Uterus (tissue), 4 donors: ENCODE measurements around the gene ACOXL. TPM values are rescaled to one million over a fixed set of nuclear protein-coding genes. Genes with fewer than 3 reads are reported as not detected.

Source experiments
- DNase-seq, 2 donors: peaks; one replicate each; pipeline ENCODE4 v3.0.0-alpha.2; 2019 to 2020
- H3K27ac ChIP-seq, 2 donors: fragments of 200-600 bp; sonication (generic); 1 replicate in 1 of 2; 2 replicates in 1 of 2; pipeline ENCODE4 v1.5.1; 2016 to 2018
- H3K27me3 ChIP-seq, 2 donors: fragments of 200-600 bp; sonication (generic); one replicate each; pipeline ENCODE4 v1.5.1; 2018 to 2019; ENCODE audit warnings: control low read depth in 1 of 2
- H3K36me3 ChIP-seq, 2 donors: fragments of 200-600 bp; sonication (generic); one replicate each; pipeline ENCODE4 v1.5.1; 2019; ENCODE audit warnings: control low read depth in 1 of 2
- H3K4me1 ChIP-seq, 2 donors: fragments of 200-600 bp; sonication (generic); one replicate each; pipeline ENCODE4 v1.5.1; 2018 to 2019; ENCODE audit warnings: control low read depth in 1 of 2
- H3K4me3 ChIP-seq, 2 donors: fragments of 200-600 bp; sonication (generic); 1 replicate in 1 of 2; 2 replicates in 1 of 2; pipeline ENCODE4 v1.5.1; 2018 to 2019; ENCODE audit warnings: mild to moderate bottlenecking in 1 of 2
- H3K9me3 ChIP-seq, 2 donors: fragments of 200-600 bp; sonication (generic); one replicate each; pipeline ENCODE4 v1.5.1; 2019; ENCODE audit warnings: control low read depth in 1 of 2
- POLR2A ChIP-seq, 2 donors: fragments of 450-650 bp; IDR thresholded peaks; one replicate each; pipeline ENCODE4 v1.6.1; 2016; ENCODE audit warnings: antibody characterized with exemption in 2 of 2, mild to moderate bottlenecking in 1 of 2, moderate library complexity in 1 of 2
- intact Hi-C: fragments of 100-400 bp; cut with DNase I; formaldehyde crosslinking; loops from one replicate; pipeline ENCODE4 v1.15.1; 2023; ENCODE audit warnings: low total_unique reads
- total RNA-seq, 4 donors: library from RNA; depleted of rRNA in 3 of 4; stranded (reverse); fragments of >200 nt in 3 of 4; gene quantifications; one replicate each; pipeline versions ENCODE4 v1.1.0 to v1.2.4, GENCODE V29; 2014 to 2023
- TF ChIP-seq, protein P1 (sequence below), 4 experiments: fragments of 200-600 bp in 2 of 4; fragments of 450-650 bp in 2 of 4; sonication (generic) in 2 of 4; IDR thresholded peaks; one replicate each; pipeline ENCODE4 v1.5.1; 2016 to 2019; ENCODE audit warnings: antibody characterized with exemption in 4 of 4, mild to moderate bottlenecking in 2 of 4, moderate library complexity in 1 of 4
- donor health status: DM: yes; HTN: yes; CAD: no.

Gene ACOXL
- total RNA-seq, 4 donors from 2014 or later, result 0.18 to 0.41 TPM; not detected in 2

DNA sequence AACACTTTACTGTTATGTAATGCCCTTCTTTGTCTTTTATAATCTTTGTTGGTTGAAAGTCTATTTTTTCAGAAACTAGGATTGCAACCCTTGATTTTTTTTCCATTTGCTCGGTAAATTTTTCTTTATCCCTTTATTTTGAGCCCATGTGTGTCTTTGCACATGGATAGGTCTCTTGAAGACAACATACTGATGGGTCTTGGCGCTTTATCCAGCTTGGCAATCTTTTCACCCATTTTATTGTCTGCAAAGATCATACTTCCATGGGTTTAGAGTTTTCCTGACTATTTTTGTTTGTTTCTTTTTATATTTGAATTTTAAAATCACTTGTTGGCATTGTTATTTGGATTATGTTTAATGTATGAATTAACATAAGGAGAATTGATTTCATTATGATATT lies 27.0 kb downstream of the ACOXL start:
- TF ChIP-seq, protein P1, sequence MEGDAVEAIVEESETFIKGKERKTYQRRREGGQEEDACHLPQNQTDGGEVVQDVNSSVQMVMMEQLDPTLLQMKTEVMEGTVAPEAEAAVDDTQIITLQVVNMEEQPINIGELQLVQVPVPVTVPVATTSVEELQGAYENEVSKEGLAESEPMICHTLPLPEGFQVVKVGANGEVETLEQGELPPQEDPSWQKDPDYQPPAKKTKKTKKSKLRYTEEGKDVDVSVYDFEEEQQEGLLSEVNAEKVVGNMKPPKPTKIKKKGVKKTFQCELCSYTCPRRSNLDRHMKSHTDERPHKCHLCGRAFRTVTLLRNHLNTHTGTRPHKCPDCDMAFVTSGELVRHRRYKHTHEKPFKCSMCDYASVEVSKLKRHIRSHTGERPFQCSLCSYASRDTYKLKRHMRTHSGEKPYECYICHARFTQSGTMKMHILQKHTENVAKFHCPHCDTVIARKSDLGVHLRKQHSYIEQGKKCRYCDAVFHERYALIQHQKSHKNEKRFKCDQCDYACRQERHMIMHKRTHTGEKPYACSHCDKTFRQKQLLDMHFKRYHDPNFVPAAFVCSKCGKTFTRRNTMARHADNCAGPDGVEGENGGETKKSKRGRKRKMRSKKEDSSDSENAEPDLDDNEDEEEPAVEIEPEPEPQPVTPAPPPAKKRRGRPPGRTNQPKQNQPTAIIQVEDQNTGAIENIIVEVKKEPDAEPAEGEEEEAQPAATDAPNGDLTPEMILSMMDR (IDR thresholded peaks at IDR 0.05), result no peak
- TF ChIP-seq POLR2A (IDR thresholded peaks at IDR 0.05), result no peak

DNA sequence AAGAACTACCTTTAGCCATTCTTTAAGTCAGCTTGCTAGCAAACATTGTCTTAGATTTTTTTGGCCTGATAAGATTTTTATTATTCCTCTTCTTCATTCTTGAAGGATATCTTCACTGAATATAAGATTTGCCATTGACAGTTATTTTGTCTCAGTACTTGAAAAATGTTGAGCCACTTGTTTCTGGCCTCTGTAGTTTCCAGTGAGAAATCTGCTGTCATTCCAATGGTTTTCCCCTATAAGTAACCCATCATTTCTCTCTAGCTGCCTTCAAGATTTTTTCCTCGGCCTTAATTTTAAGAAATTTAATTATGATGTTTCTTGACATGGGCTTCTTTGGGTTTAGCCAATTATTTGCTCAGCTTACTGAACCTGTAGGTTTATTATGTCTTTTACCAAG lies 32.6 kb downstream of the ACOXL start:
- intact Hi-C loops, result no loop called here
- H3K4me1 ChIP-seq, result no peaks in the 10 kb centered on the region
- H3K27ac ChIP-seq, result no peak overlapping the region
- DNase-seq, result no peak
- no peaks in the 10 kb centered on the region for H3K36me3 ChIP-seq
- no peak overlapping the region for H3K4me3 ChIP-seq
- H3K27me3 ChIP-seq, result no peaks in the 10 kb centered on the region
- H3K9me3 ChIP-seq, result no peaks in the 10 kb centered on the region
- TF ChIP-seq POLR2A (IDR thresholded peaks at IDR 0.05), result no peak
- TF ChIP-seq, protein P1 (IDR thresholded peaks at IDR 0.05), result no peak

More for the DNA sequence above, 27.0 kb downstream of the ACOXL start:
- no peak for DNase-seq
- no peaks in the 10 kb centered on the region for H3K9me3 ChIP-seq
- no peak overlapping the region for H3K27ac ChIP-seq
- no peaks in the 10 kb centered on the region for H3K36me3 ChIP-seq
- intact Hi-C loops, result no loop called here
- H3K4me1 ChIP-seq, result no peaks in the 10 kb centered on the region
- no peak overlapping the region for H3K4me3 ChIP-seq
- no peaks in the 10 kb centered on the region for H3K27me3 ChIP-seq

DNA sequence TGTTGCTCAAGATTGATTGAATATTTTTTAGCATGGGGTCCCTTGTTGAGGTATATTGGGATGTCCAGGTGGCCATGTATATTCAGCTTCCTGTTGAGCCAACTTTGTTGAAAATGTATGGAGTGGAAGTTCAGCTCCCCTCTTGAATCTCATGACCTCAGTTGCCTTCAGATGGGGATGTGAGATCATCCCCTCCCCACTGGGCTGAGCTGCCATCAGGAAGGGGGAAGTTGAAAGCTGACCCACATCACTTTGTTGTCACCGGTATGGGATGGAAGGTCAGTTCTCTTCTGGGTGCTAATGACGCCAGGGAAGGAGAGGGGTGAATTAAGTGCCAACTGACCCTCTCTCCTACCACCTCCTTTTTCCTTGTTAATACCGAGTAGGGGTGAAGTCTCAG lies 33.9 kb downstream of the ACOXL start:
- no peak for TF ChIP-seq POLR2A (IDR thresholded peaks at IDR 0.05)
- TF ChIP-seq, protein P1 (IDR thresholded peaks at IDR 0.05), result no peak
- H3K27ac ChIP-seq, result no peak overlapping the region
- intact Hi-C loops, result no loop called here

DNA sequence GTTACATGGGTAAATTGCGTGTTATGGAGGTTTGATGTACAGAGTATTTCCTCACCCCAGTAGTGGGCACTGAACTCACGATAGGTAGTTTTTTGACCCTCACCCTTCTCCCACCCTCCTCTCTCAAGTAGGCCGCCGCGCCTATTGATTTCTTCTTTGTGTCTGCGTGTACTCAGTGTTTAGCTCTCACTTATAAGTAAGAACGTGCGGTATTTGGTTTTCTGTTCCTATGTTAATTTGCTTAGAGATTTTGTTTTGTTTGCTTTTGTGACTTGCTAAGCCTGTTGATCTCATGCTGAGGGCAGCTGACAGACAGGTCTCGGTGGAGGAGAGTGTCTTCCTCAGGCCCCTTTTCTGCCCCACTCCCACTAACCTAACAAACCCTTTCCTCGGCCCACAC lies 36.2 kb downstream of the ACOXL start:
- Histone ChIP-seq H3K4me1 (no peaks in the 10 kb centered on the region), H3K9me3 (no peaks in the 10 kb centered on the region), H3K27me3 (no peaks in the 10 kb centered on the region), H3K36me3 (no peaks in the 10 kb centered on the region), H3K4me3 (no peak overlapping the region), H3K27ac (no peak overlapping the region)
- intact Hi-C loops, result no loop called here
- no peak for DNase-seq
- TF ChIP-seq, protein P1 (IDR thresholded peaks at IDR 0.05), result no peak
- no peak for TF ChIP-seq POLR2A (IDR thresholded peaks at IDR 0.05)

More for the DNA sequence above, 33.9 kb downstream of the ACOXL start:
- Histone ChIP-seq H3K4me3 (no peak overlapping the region), H3K36me3 (no peaks in the 10 kb centered on the region), H3K27me3 (no peaks in the 10 kb centered on the region), H3K4me1 (no peaks in the 10 kb centered on the region), H3K9me3 (no peaks in the 10 kb centered on the region)
- DNase-seq, result no peak

DNA sequence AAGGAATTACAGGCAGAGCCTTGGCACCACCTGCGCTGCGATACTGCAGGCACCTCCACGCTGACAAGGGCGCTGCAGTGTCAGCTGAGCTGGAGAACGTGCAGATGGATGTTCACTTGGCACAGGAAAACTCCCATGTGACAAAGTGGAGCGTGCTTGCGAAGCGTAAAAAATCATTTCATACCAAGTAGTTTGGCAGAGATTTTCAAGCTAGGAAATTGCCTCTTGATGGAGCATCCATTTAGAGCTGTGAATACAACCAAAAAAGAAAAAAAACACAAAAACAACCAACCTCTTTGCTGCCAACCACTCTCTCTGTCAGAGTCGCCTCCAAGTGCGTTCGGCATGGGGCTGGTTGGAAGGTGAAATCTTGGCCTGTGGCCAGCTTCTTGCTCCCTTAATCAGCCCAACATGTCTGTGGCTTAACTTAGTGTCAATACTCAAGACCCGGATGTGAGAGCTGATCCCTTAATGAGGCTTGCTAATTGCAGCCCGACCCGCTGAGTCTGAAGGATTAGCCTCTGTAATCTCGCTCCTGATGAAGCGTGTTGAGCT lies 38.1 kb downstream of the ACOXL start:
- DNase-seq, result no peak
- H3K4me3 ChIP-seq, result no peak overlapping the region
- no peak overlapping the region for H3K27ac ChIP-seq

More for the DNA sequence above, 38.1 kb downstream of the ACOXL start:
- Histone ChIP-seq H3K36me3 (no peaks in the 10 kb centered on the region), H3K4me1 (no peaks in the 10 kb centered on the region), H3K27me3 (no peaks in the 10 kb centered on the region), H3K9me3 (no peaks in the 10 kb centered on the region)
- intact Hi-C loops, result no loop called here
- TF ChIP-seq POLR2A (IDR thresholded peaks at IDR 0.05), result no peak
- TF ChIP-seq, protein P1 (IDR thresholded peaks at IDR 0.05), result no peak
